ENCODE data around the gene PRKCB.

DNA sequence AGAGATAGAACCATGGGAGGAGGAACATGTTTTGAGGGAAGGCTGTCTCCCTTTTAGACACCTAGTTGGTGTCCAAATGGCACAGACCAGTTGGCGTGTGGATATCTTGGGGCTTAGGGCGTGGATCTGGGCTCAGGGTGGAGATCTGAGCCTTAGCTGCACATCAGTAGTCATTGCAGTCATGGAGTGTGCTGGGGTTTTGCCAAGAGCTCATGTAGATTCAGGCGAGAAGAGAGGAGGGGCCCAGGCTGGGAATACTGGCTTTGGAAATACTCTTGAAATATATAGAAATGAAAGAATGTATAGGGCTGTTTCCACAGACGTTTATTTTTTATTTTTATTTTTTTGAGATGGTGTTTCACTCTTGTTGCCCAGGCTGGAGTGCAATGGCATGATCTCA lies 92.0 kb downstream of the PRKCB start:
- TF ChIP-seq CTCF (IDR thresholded peaks at IDR 0.05 in 4 of 5, conservative IDR thresholded peaks at IDR 0.05 in 1 of 5) (no peak), POLR2A (IDR thresholded peaks at IDR 0.05) (no peak)

All from gastrocnemius medialis (tissue), 4 donors.